Measurements from ENCODE around the gene LRIG2.

GRCh38 chr1:113046569-113046968 is 26.4 kb upstream of the LRIG2 start:
- TF ChIP-seq EGR1 (IDR thresholded peaks at IDR 0.05; ENCODE audit: low read depth) (no peak), YY1 (IDR thresholded peaks at IDR 0.05; ENCODE audit: extremely low read depth, insufficient replicate concordance, low read depth, low read length) (no peak)
